ENCODE measurements around the gene ERBB4. TPM values are rescaled to one million over a fixed set of nuclear protein-coding genes. Genes with fewer than 3 reads are reported as not detected.

ERBB4 gene
- total RNA-seq, 1 donor from 2014 or later, result 22.6 TPM

GRCh38 chr2:211417544-211417943, 1121.1 kb downstream of the ERBB4 start:
- no peak for TF ChIP-seq CTCF (IDR thresholded peaks at IDR 0.05)
- H3K4me3 ChIP-seq, result no peak overlapping the region
- no peak for DNase-seq
- H3K27me3 ChIP-seq, result no peaks in the 10 kb centered on the region
- H3K36me3 ChIP-seq, result no peaks in the 10 kb centered on the region
- ATAC-seq, result no peak
- no peaks in the 10 kb centered on the region for H3K4me1 ChIP-seq
- no peak overlapping the region for H3K27ac ChIP-seq
- H3K9me3 ChIP-seq, result no peaks in the 10 kb centered on the region
- intact Hi-C loops (cut with DNase I), result no loop called here

- Histone ChIP-seq H3K27me3 (no peaks in the 10 kb centered on the region), H3K36me3 (no peaks in the 10 kb centered on the region), H3K27ac (no peak overlapping the region), H3K9me3 (no peaks in the 10 kb centered on the region), H3K4me3 (no peak overlapping the region), H3K4me1 (no peaks in the 10 kb centered on the region)
- ATAC-seq (no peak), DNase-seq (no peak)
- intact Hi-C loops (cut with DNase I), result no loop called here
- TF ChIP-seq CTCF (IDR thresholded peaks at IDR 0.05), result no peak
Observed at GRCh38 chr2:211416373-211416772, 1122.2 kb downstream of the ERBB4 start.

GRCh38 chr2:211413746-211414145, 1124.9 kb downstream of the ERBB4 start:
- Histone ChIP-seq H3K4me3 (no peak overlapping the region), H3K27ac (no peak overlapping the region), H3K4me1 (no peaks in the 10 kb centered on the region), H3K36me3 (no peaks in the 10 kb centered on the region), H3K27me3 (no peaks in the 10 kb centered on the region), H3K9me3 (no peaks in the 10 kb centered on the region)
- ATAC-seq, result no peak
- TF ChIP-seq CTCF (IDR thresholded peaks at IDR 0.05), result no peak
- no peak for DNase-seq
- intact Hi-C loops (cut with DNase I), result no loop called here

- DNase-seq (no peak), ATAC-seq (peak; percentile 93)
- Histone ChIP-seq H3K4me3 (no peak overlapping the region), H3K9me3 (no peaks in the 10 kb centered on the region), H3K36me3 (no peaks in the 10 kb centered on the region), H3K4me1 (no peaks in the 10 kb centered on the region), H3K27me3 (no peaks in the 10 kb centered on the region), H3K27ac (no peak overlapping the region)
- intact Hi-C loops (cut with DNase I), result no loop called here
- no peak for TF ChIP-seq CTCF (IDR thresholded peaks at IDR 0.05)
Observed at GRCh38 chr2:211408483-211408891, 1130.1 kb downstream of the ERBB4 start.

GRCh38 chr2:211407076-211407475, 1131.5 kb downstream of the ERBB4 start:
- TF ChIP-seq CTCF (IDR thresholded peaks at IDR 0.05), result no peak
- Histone ChIP-seq H3K36me3 (no peaks in the 10 kb centered on the region), H3K4me1 (no peaks in the 10 kb centered on the region), H3K27me3 (no peaks in the 10 kb centered on the region), H3K4me3 (no peak overlapping the region), H3K27ac (no peak overlapping the region), H3K9me3 (no peaks in the 10 kb centered on the region)
- ATAC-seq (no peak), DNase-seq (no peak)
- intact Hi-C loops (cut with DNase I), result no loop called here

GRCh38 chr2:211405036-211405435, 1133.6 kb downstream of the ERBB4 start:
- DNase-seq (no peak), ATAC-seq (no peak)
- Histone ChIP-seq H3K4me3 (no peak overlapping the region), H3K36me3 (no peaks in the 10 kb centered on the region), H3K4me1 (no peaks in the 10 kb centered on the region), H3K27ac (no peak overlapping the region), H3K9me3 (no peaks in the 10 kb centered on the region), H3K27me3 (no peaks in the 10 kb centered on the region)
- intact Hi-C loops (cut with DNase I), result no loop called here
- TF ChIP-seq CTCF (IDR thresholded peaks at IDR 0.05), result no peak

Measured in upper lobe of right lung (tissue), 1 donor.